GM23338 (cell line): ENCODE measurements around the gene RAP1GAP. TPM values are rescaled to one million over a fixed set of nuclear protein-coding genes. Genes with fewer than 3 reads are reported as not detected.

ENCODE experiments used
- ATAC-seq: fragments of 200-7000 bp; cut with Tn5 transposase; 3 replicates; pipeline ENCODE4 v1.9.1; 2020
- DNase-seq: peaks from one replicate; pipeline ENCODE4 v3.0.0-alpha.2; 2015; ENCODE audit warnings: low spot score
- H2AFZ ChIP-seq: fragments of 200-600 bp; sonication (generic); 2 replicates; pipeline ENCODE4 v1.8.0; 2016; ENCODE audit warnings: antibody characterized with exemption, mild to moderate bottlenecking, moderate library complexity
- H3F3A ChIP-seq: fragments of 200-600 bp; sonication (generic); replicated peaks from 2 replicates; pipeline ENCODE4 v1.8.0; 2017; ENCODE audit warnings: antibody characterized with exemption, mixed run types, low read depth
- H3K27ac ChIP-seq: fragments of 200-600 bp; sonication (generic); 2 replicates; pipeline ENCODE4 v1.6.1; 2016; ENCODE audit warnings: low read depth
- H3K27me3 ChIP-seq: fragments of 200-600 bp; sonication (generic); 2 replicates; pipeline ENCODE4 v1.8.0; 2016; ENCODE audit warnings: mild to moderate bottlenecking, mixed run types, moderate library complexity; ENCODE audit not compliant: insufficient read depth
- H3K36me3 ChIP-seq: fragments of 200-600 bp; sonication (generic); 2 replicates; pipeline ENCODE4 v1.8.0; 2016; ENCODE audit warnings: mild to moderate bottlenecking; ENCODE audit not compliant: insufficient read depth
- H3K4me1 ChIP-seq: fragments of 200-600 bp; sonication (generic); 2 replicates; pipeline ENCODE4 v1.8.0; 2016; ENCODE audit warnings: mild to moderate bottlenecking, moderate library complexity; ENCODE audit not compliant: insufficient read depth
- H3K4me2 ChIP-seq: fragments of 200-600 bp; sonication (generic); 2 replicates; pipeline ENCODE4 v1.7.1; 2017; ENCODE audit warnings: mixed run types
- H3K4me3 ChIP-seq: fragments of 200-600 bp; sonication (generic); 2 replicates; pipeline ENCODE4 v1.6.1; 2016; ENCODE audit warnings: mixed run types
- H3K79me2 ChIP-seq: fragments of 200-600 bp; sonication (generic); replicated peaks from 2 replicates; pipeline ENCODE4 v1.8.0; 2017; ENCODE audit warnings: mild to moderate bottlenecking; ENCODE audit not compliant: insufficient read depth
- H3K9me2 ChIP-seq: fragments of 200-600 bp; sonication (generic); 2 replicates; pipeline ENCODE4 v1.8.0; 2017; ENCODE audit not compliant: insufficient read depth
- H4K20me1 ChIP-seq: fragments of 200-600 bp; sonication (generic); replicated peaks from 2 replicates; pipeline ENCODE4 v1.8.0; 2017; ENCODE audit warnings: mild to moderate bottlenecking; ENCODE audit not compliant: insufficient read depth
- H3K27ac Mint-ChIP-seq: 2 replicates; pipeline ENCODE4 v1.8.0; 2020; ENCODE audit warnings: inconsistent platforms, mild to moderate bottlenecking, moderate library complexity, mixed read lengths
- H3K27me3 Mint-ChIP-seq: 3 replicates; pipeline ENCODE4 v1.8.0; 2022; ENCODE audit warnings: low read depth, mild to moderate bottlenecking, moderate library complexity, mixed read lengths, inconsistent platforms; ENCODE audit not compliant: insufficient read depth, poor library complexity
- H3K36me3 Mint-ChIP-seq: 3 replicates; pipeline ENCODE4 v1.8.0; 2021; ENCODE audit warnings: low read depth, mild to moderate bottlenecking, inconsistent platforms, moderate library complexity, mixed read lengths
- H3K4me1 Mint-ChIP-seq: 3 replicates; pipeline ENCODE4 v1.8.0; 2020; ENCODE audit warnings: mild to moderate bottlenecking, inconsistent platforms, mixed read lengths
- H3K4me3 Mint-ChIP-seq: 3 replicates; pipeline ENCODE4 v1.8.0; 2021; ENCODE audit warnings: moderate library complexity, mild to moderate bottlenecking, inconsistent platforms, mixed read lengths
- H3K9me3 Mint-ChIP-seq: 3 replicates; pipeline ENCODE4 v1.8.0; 2020; ENCODE audit warnings: moderate library complexity, mild to moderate bottlenecking, inconsistent platforms, mixed read lengths
- CREB1 ChIP-seq: fragments of 250-450 bp; sonication (Bioruptor Pico); IDR thresholded peaks from 2 replicates; pipeline ENCODE4 v1.5.0; 2020; ENCODE audit warnings: low read depth, mild to moderate bottlenecking, moderate library complexity
- CTCF ChIP-seq, 2 experiments: fragments of 200-600 bp in 1 of 2; sonication (generic) in 1 of 2; conservative IDR thresholded peaks; 2 replicates each; pipeline versions ENCODE4 v1.5.1 to v1.6.1; 2016 to 2017; ENCODE audit warnings: antibody characterized with exemption in 2 of 2, low read depth in 2 of 2, mild to moderate bottlenecking in 2 of 2, moderate library complexity in 1 of 2
- ETS1 ChIP-seq: IDR thresholded peaks from 2 replicates; pipeline ENCODE4 v1.6.1; 2016; ENCODE audit warnings: antibody characterized with exemption
- EZH2 ChIP-seq: fragments of 200-600 bp; sonication (generic); IDR thresholded peaks from one replicate; pipeline ENCODE4 v1.8.0; 2017; ENCODE audit warnings: antibody characterized with exemption, mild to moderate bottlenecking, low read depth; ENCODE audit not compliant: unreplicated experiment
- EZH2phosphoT487 ChIP-seq: fragments of 200-600 bp; sonication (generic); IDR thresholded peaks from one replicate; pipeline ENCODE4 v1.8.1; 2018; ENCODE audit warnings: antibody characterized with exemption; ENCODE audit not compliant: unreplicated experiment
- JUNB ChIP-seq: IDR thresholded peaks from one replicate; pipeline ENCODE4 v1.6.1; 2016; ENCODE audit warnings: antibody characterized with exemption; ENCODE audit not compliant: unreplicated experiment
- NANOG ChIP-seq: IDR thresholded peaks from 2 replicates; pipeline ENCODE4 v1.6.1; 2016; ENCODE audit warnings: antibody characterized with exemption, borderline replicate concordance
- POLR2AphosphoS5 ChIP-seq: IDR thresholded peaks from 2 replicates; pipeline ENCODE4 v1.6.1; 2016; ENCODE audit warnings: antibody characterized with exemption, low read depth
- STAT1 ChIP-seq: IDR thresholded peaks from one replicate; pipeline ENCODE4 v1.6.1; 2016; ENCODE audit warnings: antibody characterized with exemption; ENCODE audit not compliant: unreplicated experiment
- ZNF114 ChIP-seq: fragments of 250-450 bp; sonication (Bioruptor Pico); IDR thresholded peaks from 2 replicates; pipeline ENCODE4 v1.5.0; 2020; ENCODE audit warnings: mild to moderate bottlenecking, moderate library complexity
- ZNF331 ChIP-seq: fragments of 250-450 bp; sonication (Bioruptor Pico); IDR thresholded peaks from 2 replicates; pipeline ENCODE4 v1.5.0; 2020; ENCODE audit warnings: low read depth, mild to moderate bottlenecking, moderate library complexity
- polyA plus RNA-seq: library from polyadenylated mRNA; unstranded; fragments of >200 nt; fragmentation: Nextera tagmentation; extraction: Ambion mirVana; gene quantifications from 2 replicates; pipeline ENCODE4 v1.2.1, GENCODE V29; 2016
- total RNA-seq: library from RNA; depleted of rRNA; stranded (reverse); fragments of >200 nt; shearing (Covaris generic); gene quantifications from 2 replicates; pipeline ENCODE4 v1.2.3, GENCODE V29; 2014
- TF ChIP-seq, protein P1 (sequence below): fragments of 250-450 bp; sonication (Bioruptor Pico); IDR thresholded peaks from 2 replicates; pipeline ENCODE4 v1.5.0; 2020; ENCODE audit warnings: mild to moderate bottlenecking, moderate library complexity
- TF ChIP-seq, protein P2 (sequence below): IDR thresholded peaks from one replicate; pipeline ENCODE4 v1.6.1; 2018; ENCODE audit warnings: antibody characterized with exemption; ENCODE audit not compliant: unreplicated experiment

Gene RAP1GAP
- total and polyA plus RNA-seq, 2 experiments from 2014 or later, result 4.3 to 6.6 TPM

- Histone ChIP-seq H3K4me3 (no peak overlapping the region), H3K27ac (no peak overlapping the region), H2AFZ (no peak overlapping the region), H3K79me2 (no peaks in the 10 kb centered on the region), H3K27me3 (no peaks in the 10 kb centered on the region), H4K20me1 (no peaks in the 10 kb centered on the region), H3K4me1 (peaks cover 3% of the 10 kb centered on the region), H3K36me3 (no peaks in the 10 kb centered on the region), H3F3A (no peaks in the 10 kb centered on the region), H3K9me2 (no peaks in the 10 kb centered on the region), H3K4me2 (no peak overlapping the region)
- Mint-ChIP-seq H3K27me3 (peaks cover 24% of the 10 kb centered on the region), H3K4me3 (no peak overlapping the region), H3K27ac (no peak overlapping the region), H3K4me1 (peaks cover 11% of the 10 kb centered on the region), H3K9me3 (no peaks in the 10 kb centered on the region; the same call in 2 of the 3 replicates), H3K36me3 (no peaks in the 10 kb centered on the region)
- DNase-seq, result no peak
- ATAC-seq, result no peak
- TF ChIP-seq ZNF114 (CRISPR knock-in tag) (no peak), CTCF (conservative IDR thresholded peaks at IDR 0.05; ENCODE audit: low read depth in 2 of 2) (no peak), POLR2AphosphoS5 (no peak), STAT1 (no peak), ZNF331 (CRISPR knock-in tag) (no peak), NANOG (no peak), JUNB (no peak), ETS1 (no peak), EZH2 (no peak), CREB1 (CRISPR knock-in tag) (no peak), EZH2phosphoT487 (no peak)
- TF ChIP-seq, protein P1, sequence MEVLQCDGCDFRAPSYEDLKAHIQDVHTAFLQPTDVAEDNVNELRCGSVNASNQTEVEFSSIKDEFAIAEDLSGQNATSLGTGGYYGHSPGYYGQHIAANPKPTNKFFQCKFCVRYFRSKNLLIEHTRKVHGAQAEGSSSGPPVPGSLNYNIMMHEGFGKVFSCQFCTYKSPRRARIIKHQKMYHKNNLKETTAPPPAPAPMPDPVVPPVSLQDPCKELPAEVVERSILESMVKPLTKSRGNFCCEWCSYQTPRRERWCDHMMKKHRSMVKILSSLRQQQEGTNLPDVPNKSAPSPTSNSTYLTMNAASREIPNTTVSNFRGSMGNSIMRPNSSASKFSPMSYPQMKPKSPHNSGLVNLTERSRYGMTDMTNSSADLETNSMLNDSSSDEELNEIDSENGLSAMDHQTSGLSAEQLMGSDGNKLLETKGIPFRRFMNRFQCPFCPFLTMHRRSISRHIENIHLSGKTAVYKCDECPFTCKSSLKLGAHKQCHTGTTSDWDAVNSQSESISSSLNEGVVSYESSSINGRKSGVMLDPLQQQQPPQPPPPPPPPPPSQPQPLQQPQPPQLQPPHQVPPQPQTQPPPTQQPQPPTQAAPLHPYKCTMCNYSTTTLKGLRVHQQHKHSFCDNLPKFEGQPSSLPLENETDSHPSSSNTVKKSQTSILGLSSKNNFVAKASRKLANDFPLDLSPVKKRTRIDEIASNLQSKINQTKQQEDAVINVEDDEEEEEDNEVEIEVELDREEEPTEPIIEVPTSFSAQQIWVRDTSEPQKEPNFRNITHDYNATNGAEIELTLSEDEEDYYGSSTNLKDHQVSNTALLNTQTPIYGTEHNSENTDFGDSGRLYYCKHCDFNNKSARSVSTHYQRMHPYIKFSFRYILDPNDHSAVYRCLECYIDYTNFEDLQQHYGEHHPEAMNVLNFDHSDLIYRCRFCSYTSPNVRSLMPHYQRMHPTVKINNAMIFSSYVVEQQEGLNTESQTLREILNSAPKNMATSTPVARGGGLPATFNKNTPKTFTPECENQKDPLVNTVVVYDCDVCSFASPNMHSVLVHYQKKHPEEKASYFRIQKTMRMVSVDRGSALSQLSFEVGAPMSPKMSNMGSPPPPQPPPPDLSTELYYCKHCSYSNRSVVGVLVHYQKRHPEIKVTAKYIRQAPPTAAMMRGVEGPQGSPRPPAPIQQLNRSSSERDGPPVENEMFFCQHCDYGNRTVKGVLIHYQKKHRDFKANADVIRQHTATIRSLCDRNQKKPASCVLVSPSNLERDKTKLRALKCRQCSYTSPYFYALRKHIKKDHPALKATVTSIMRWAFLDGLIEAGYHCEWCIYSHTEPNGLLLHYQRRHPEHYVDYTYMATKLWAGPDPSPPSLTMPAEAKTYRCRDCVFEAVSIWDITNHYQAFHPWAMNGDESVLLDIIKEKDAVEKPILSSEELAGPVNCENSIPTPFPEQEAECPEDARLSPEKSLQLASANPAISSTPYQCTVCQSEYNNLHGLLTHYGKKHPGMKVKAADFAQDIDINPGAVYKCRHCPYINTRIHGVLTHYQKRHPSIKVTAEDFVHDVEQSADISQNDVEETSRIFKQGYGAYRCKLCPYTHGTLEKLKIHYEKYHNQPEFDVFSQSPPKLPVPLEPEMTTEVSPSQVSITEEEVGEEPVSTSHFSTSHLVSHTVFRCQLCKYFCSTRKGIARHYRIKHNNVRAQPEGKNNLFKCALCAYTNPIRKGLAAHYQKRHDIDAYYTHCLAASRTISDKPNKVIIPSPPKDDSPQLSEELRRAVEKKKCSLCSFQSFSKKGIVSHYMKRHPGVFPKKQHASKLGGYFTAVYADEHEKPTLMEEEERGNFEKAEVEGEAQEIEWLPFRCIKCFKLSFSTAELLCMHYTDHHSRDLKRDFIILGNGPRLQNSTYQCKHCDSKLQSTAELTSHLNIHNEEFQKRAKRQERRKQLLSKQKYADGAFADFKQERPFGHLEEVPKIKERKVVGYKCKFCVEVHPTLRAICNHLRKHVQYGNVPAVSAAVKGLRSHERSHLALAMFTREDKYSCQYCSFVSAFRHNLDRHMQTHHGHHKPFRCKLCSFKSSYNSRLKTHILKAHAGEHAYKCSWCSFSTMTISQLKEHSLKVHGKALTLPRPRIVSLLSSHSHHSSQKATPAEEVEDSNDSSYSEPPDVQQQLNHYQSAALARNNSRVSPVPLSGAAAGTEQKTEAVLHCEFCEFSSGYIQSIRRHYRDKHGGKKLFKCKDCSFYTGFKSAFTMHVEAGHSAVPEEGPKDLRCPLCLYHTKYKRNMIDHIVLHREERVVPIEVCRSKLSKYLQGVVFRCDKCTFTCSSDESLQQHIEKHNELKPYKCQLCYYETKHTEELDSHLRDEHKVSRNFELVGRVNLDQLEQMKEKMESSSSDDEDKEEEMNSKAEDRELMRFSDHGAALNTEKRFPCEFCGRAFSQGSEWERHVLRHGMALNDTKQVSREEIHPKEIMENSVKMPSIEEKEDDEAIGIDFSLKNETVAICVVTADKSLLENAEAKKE (CRISPR knock-in tag), result no peak
- TF ChIP-seq, protein P2, sequence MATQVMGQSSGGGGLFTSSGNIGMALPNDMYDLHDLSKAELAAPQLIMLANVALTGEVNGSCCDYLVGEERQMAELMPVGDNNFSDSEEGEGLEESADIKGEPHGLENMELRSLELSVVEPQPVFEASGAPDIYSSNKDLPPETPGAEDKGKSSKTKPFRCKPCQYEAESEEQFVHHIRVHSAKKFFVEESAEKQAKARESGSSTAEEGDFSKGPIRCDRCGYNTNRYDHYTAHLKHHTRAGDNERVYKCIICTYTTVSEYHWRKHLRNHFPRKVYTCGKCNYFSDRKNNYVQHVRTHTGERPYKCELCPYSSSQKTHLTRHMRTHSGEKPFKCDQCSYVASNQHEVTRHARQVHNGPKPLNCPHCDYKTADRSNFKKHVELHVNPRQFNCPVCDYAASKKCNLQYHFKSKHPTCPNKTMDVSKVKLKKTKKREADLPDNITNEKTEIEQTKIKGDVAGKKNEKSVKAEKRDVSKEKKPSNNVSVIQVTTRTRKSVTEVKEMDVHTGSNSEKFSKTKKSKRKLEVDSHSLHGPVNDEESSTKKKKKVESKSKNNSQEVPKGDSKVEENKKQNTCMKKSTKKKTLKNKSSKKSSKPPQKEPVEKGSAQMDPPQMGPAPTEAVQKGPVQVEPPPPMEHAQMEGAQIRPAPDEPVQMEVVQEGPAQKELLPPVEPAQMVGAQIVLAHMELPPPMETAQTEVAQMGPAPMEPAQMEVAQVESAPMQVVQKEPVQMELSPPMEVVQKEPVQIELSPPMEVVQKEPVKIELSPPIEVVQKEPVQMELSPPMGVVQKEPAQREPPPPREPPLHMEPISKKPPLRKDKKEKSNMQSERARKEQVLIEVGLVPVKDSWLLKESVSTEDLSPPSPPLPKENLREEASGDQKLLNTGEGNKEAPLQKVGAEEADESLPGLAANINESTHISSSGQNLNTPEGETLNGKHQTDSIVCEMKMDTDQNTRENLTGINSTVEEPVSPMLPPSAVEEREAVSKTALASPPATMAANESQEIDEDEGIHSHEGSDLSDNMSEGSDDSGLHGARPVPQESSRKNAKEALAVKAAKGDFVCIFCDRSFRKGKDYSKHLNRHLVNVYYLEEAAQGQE, result no peak
Observed at GRCh38 chr1:21596174-21596573, 73.0 kb downstream of the RAP1GAP start.
